Mucosa of descending colon (tissue), 3 donors: Measurements from ENCODE around the gene CELF5. TPM values are rescaled to one million over a fixed set of nuclear protein-coding genes. Genes with fewer than 3 reads are reported as not detected.
A peak's percentile ranks its signal among the peaks of the same experiment; 100 is the strongest.

ENCODE experiments used
- ATAC-seq: fragments of 200-7000 bp; cut with Tn5 transposase; one replicate; pipeline ENCODE4 v1.9.1; 2020; ENCODE audit warnings: mild to moderate bottlenecking, moderate library complexity
- DNase-seq, 3 donors: peaks; one replicate each; pipeline ENCODE4 v3.0.0-alpha.2; 2020
- H3K36me3 ChIP-seq: fragments of 200-600 bp; one replicate; pipeline ENCODE4 v1.8.0; 2021; ENCODE audit warnings: low read depth, mild to moderate bottlenecking
- H3K4me1 ChIP-seq: fragments of 200-600 bp; one replicate; pipeline ENCODE4 v1.8.0; 2021; ENCODE audit warnings: low read depth, mild to moderate bottlenecking
- H3K4me3 ChIP-seq: fragments of 200-600 bp; one replicate; pipeline ENCODE4 v1.8.0; 2021; ENCODE audit warnings: mild to moderate bottlenecking
- H3K9me3 ChIP-seq: fragments of 200-600 bp; one replicate; pipeline ENCODE4 v1.8.0; 2021; ENCODE audit warnings: mild to moderate bottlenecking
- intact Hi-C, 2 donors: fragments of 100-400 bp; cut with DNase I in 1 of 2; cut with micrococcal nuclease in 1 of 2; formaldehyde crosslinking; loops; one replicate each; pipeline versions ENCODE4 v1.11.0 to v1.11.1; 2022; cut with DNase I, micrococcal nuclease
- total RNA-seq, 3 donors: library from RNA; stranded (reverse); fragmentation: NEBNext Ultra II Directional in 2 of 3; extraction: Animal tissue kit (Norgen Biotek cat#: 25700) in 2 of 3; gene quantifications; one replicate each; pipeline versions ENCODE4 v1.2.1 to v1.2.4, GENCODE V29; 2021 to 2023
- TF ChIP-seq, protein P1 (sequence below): fragments of 200-600 bp; IDR thresholded peaks from one replicate; pipeline ENCODE4 v1.8.0; 2022; ENCODE audit warnings: antibody characterized with exemption, mild to moderate bottlenecking
- donor health status: DM: no; HTN: no; CAD: no; lungs with moderate emphysema.
- donor health status: DM: no; HTN: no; CAD: no.
- donor health status: DM: no; HTN: yes; CAD: no.

The CELF5 gene
- total RNA-seq, 3 donors from 2014 or later, result 0.75 to 2.7 (median 0.79) TPM

- Histone ChIP-seq H3K4me1 (no peaks in the 10 kb centered on the region), H3K9me3 (no peaks in the 10 kb centered on the region), H3K4me3 (no peak overlapping the region), H3K36me3 (no peaks in the 10 kb centered on the region)
- ATAC-seq (no peak), DNase-seq (no peak)
- TF ChIP-seq, protein P1, sequence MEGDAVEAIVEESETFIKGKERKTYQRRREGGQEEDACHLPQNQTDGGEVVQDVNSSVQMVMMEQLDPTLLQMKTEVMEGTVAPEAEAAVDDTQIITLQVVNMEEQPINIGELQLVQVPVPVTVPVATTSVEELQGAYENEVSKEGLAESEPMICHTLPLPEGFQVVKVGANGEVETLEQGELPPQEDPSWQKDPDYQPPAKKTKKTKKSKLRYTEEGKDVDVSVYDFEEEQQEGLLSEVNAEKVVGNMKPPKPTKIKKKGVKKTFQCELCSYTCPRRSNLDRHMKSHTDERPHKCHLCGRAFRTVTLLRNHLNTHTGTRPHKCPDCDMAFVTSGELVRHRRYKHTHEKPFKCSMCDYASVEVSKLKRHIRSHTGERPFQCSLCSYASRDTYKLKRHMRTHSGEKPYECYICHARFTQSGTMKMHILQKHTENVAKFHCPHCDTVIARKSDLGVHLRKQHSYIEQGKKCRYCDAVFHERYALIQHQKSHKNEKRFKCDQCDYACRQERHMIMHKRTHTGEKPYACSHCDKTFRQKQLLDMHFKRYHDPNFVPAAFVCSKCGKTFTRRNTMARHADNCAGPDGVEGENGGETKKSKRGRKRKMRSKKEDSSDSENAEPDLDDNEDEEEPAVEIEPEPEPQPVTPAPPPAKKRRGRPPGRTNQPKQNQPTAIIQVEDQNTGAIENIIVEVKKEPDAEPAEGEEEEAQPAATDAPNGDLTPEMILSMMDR, result no peak
- intact Hi-C loops, result no loop called here
These were observed 14.9 kb downstream of the CELF5 start for GRCh38 chr19:3239367-3239766.

DNA sequence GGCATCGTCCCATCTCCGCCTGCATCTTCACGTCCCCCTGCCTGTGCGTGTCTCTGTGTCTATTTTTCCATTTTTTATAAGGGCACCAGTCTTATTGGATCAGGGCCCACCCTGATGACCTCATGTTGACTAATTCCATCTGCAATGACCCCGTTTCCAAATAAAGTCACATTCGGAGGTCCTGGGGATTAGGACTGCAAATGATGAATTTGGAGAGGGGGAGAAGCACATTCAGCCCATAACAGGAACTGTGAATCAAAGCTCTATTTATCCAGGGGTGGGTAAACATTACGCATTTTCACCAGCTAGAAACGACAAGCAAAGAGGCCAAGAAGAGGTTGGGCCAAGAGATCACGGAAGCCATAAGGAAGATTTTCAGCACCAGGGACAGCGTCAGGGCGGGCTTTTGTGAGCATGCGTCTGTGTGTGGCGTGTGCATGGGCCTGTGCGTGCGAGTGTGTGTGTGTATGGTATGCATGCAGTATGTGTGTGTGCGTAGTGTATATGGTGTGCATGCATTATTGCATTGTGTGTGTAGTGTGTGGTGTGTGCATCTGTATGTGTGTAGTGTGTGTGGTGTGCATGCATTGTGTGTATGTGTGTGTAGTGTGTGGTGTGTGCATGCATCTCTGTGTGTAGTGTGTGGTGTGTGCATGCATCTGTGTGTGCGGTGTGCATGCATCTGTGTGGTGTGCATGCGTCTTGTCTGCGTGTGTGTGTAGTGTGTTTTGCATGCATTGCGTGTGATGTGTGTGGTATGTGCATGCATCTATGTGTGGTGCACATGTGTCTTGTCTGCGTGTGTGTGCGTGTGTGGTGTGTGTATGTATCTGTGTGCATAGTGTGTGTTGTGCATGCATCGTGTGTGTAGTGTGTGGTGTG lies 19.6 kb downstream of the CELF5 start:
- Histone ChIP-seq H3K9me3 (no peaks in the 10 kb centered on the region), H3K4me1 (no peaks in the 10 kb centered on the region), H3K4me3 (no peak overlapping the region), H3K36me3 (no peaks in the 10 kb centered on the region)
- DNase-seq (peak in 2 of 3 donors; percentile 58 to 80), ATAC-seq (peak; percentile 74)
- intact Hi-C loops, result no loop called here
- TF ChIP-seq, protein P1, result no peak

GRCh38 chr19:3245050-3245449 lies 20.6 kb downstream of the CELF5 start:
- no peak for ATAC-seq

DNA sequence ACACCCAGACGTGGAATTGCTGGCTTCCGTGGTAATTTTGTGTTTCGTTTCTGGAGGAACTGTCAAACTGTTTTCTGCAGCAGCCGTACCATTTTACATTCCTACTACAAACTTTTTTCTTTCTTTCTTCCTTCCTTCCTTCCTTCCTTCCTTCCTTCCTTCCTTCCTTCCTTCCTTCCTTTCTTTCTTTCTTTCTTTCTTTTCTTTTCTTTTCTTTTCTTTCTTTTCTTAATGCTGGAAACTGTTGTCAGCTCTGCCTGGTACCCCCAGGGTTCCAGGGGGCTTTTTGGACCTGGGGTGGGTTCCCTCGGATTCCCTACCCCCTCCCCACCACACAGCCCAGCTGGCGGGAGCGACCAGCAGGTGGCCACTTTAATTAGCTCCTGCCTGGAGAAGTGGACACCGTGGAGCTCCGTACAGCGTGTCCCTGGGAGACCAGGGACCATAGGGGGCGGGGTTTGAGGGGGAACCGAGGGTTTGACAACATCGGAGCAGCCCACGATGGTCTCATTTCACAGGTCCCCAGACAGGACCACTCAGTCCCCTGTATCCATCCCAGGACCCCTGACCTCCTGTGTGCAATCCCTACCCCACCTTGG lies 24.4 kb downstream of the CELF5 start:
- DNase-seq (no peak), ATAC-seq (no peak)
- Histone ChIP-seq H3K4me1 (no peaks in the 10 kb centered on the region), H3K36me3 (no peaks in the 10 kb centered on the region), H3K9me3 (peaks cover 4% of the 10 kb centered on the region), H3K4me3 (no peak overlapping the region)
- TF ChIP-seq, protein P1, result no peak
- intact Hi-C loops, result no loop called here

More at GRCh38 chr19:3245050-3245449, 20.6 kb downstream of the CELF5 start:
- DNase-seq, result no peak
- H3K9me3 ChIP-seq, result no peaks in the 10 kb centered on the region
- H3K4me1 ChIP-seq, result no peaks in the 10 kb centered on the region
- H3K36me3 ChIP-seq, result no peaks in the 10 kb centered on the region
- TF ChIP-seq, protein P1, result no peak
- H3K4me3 ChIP-seq, result no peak overlapping the region
- intact Hi-C loops, result no loop called here

GRCh38 chr19:3249408-3249807 lies 24.9 kb downstream of the CELF5 start:
- H3K4me1 ChIP-seq, result no peaks in the 10 kb centered on the region
- ATAC-seq, result peak; percentile 19
- no peaks in the 10 kb centered on the region for H3K36me3 ChIP-seq
- intact Hi-C loops, result no loop called here
- TF ChIP-seq, protein P1, result no peak
- no peak for DNase-seq
- no peak overlapping the region for H3K4me3 ChIP-seq
- H3K9me3 ChIP-seq, result peaks cover 4% of the 10 kb centered on the region
